ENCODE results near the gene ST3GAL3.
A peak's percentile ranks its signal among the peaks of the same experiment; 100 is the strongest.

Gene ST3GAL3, protein sequence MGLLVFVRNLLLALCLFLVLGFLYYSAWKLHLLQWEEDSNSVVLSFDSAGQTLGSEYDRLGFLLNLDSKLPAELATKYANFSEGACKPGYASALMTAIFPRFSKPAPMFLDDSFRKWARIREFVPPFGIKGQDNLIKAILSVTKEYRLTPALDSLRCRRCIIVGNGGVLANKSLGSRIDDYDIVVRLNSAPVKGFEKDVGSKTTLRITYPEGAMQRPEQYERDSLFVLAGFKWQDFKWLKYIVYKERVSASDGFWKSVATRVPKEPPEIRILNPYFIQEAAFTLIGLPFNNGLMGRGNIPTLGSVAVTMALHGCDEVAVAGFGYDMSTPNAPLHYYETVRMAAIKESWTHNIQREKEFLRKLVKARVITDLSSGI

DNA sequence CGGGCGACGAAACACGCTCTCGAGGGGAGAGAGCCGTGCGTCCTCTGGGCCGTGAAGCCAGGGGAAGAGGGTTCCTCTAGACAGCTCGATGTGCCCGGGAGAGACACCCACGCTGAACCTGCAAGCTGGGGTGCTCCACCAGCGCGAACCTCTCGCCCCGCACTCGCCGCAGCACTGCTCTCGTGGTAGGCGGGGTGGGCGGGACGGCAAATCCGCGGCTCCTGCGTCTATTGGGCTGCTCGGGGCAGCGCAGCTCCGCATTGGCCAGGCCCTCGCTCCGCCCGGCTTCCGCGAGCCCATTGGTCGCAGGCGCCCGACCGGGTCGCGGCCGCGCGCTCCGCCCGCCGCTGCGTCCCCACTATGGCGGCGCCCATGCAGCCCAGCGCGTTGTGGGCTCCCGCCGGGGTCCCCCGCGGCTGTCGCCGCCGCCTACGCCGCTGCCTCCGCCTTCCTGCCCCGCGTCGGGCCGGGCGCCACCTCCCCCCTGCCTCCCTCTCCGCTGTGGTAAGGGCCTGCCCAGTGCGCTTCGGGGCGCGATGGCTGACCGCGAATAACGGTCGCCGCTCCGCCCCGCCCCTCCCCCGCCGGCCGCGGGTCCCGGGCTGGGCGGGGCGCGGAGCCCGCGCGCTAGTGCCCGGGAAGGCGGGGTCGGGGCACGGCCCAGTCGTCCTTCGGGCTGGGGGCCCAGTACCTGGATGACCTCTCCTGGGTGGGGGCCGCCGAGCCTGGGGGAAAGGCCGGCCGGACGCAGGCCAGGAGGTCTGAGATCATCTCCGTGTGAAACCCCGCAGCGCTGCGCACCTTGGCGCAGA lies at the start of gene ST3GAL3:
ST3GAL3 (plus strand) TSS at position 347 of the 812 bp plus-strand sequence. CDS start 28,727 bp downstream, outside the sequence.
- peak; percentile 93 for DNase-seq (ENCODE audit: low spot score)

DNA sequence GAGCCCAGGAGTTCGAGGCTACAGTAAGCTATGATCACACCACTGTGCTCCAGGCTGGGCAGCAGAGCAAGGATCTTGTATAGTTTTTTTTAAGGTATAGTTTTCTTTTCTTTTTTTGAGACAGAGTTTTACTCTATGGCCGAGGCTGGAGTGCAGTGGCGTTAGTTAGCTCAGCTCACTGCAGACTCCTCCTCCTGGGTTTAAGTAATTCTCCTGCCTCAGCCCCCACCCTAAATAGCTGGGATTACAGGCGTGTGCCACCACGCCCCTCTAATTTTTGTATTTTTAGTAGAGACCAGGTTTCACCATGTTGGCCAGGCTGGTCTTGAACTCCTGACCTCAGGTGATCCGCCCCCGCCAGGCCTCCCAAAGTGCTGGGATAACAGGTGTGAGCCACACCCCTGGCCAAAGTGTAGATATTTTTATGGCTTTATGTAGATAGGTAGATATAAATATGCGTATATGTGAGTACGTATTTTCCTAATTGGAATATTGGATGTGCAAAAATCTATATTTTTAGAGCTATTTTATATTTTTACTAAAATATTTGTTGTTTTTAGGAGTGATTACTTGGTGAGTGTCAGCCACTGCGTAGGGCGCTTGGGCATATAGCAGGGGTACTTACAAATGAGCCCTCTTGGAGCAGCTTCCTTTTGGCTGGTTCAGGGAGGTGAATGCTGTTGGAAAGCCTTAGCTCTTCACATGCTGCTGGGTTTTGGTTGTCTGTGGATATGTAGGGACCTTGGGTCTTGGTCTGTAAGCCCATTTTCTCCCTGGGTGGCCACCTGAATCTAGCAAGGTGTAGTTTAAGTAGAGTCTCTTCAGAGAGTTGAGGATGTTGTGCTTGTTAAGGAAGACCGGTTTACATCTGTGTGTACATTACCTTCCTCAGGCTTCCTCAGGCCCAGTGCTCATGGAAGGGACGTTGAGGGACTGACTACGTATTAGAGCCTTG lies 47.8 kb upstream of the ST3GAL3 start:
- DNase-seq (ENCODE audit: low spot score), result no peak

DNA sequence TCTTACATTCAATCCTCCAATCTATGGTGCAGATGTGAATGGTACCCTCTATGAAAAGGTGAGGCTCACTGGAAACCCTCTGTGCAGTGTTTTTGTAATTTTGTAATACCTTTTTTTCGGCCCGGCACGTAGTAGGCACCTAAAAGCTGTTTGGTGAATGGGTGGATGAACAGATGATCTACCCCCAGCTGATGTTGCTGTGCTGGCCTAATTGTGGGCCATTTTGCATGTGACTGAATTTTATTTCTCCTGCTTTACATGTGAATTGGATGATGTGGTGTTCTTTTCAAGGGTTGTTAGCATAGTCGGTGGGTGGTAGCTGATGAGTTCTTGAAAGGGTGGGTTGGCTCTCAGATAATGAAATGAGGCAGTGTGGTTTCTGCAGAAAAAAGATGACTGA lies 47.0 kb upstream of the ST3GAL3 start:
- no peak for DNase-seq (ENCODE audit: low spot score)

DNA sequence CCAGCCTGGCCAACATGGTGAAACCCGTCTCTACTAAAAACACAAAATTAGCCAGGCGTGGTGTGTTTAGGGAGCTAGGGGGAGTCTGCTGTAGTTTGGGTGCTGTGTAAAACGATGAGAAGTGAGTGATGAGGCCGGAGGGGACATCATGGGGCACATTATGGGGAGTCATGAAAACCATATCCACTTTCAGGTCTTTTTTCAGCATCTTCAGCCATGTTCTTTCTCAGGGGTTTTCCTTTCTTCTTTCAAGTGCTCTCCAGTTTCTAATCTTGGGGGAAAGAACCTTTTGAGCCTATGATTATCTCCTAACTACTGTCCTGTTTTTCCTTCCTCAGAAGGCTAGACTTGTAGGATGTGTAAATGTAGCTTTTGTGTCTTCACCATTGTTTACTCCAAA lies 43.0 kb upstream of the ST3GAL3 start:
- DNase-seq (ENCODE audit: low spot score), result no peak

DNA sequence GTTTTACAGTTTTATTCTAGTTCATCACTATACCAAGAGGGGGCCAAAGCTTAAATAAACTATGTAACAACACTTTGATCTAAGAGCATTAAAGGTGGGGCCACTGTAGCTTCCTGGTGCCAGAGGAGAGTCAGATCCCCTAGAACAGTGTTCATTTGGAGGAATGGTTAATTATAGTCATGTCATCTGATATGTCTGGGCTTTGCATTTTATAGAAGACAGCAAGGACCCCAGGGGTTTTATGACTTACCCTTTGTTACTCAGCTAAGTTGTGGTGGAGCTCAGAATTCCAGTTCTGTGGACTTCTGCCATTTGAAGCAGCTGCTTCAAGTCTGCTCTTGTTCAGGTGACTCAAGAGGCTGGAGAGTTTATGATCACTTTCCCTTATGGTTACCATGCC lies 40.7 kb upstream of the ST3GAL3 start:
- DNase-seq (ENCODE audit: low spot score), result no peak

DNA sequence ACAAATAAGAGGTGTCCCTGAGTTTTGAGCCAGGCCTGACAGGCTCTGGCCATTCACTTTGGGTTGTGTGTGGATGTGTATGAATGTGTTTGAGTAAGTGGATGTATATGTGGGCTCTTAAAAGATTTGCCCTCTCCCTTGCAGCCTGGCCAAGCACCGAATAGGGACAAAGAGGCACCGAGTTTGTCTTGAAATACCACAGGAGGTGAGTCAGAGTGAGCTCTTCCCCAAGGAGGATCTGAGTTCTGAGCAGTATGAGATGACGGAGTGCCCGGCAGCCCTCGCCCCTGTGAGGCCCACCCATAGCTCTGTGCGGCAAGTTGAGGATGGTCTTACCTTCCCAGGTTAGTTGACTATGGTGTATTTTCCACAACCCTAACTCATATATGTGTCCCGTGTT lies 38.4 kb upstream of the ST3GAL3 start:
- no peak for DNase-seq (ENCODE audit: low spot score)

DNA sequence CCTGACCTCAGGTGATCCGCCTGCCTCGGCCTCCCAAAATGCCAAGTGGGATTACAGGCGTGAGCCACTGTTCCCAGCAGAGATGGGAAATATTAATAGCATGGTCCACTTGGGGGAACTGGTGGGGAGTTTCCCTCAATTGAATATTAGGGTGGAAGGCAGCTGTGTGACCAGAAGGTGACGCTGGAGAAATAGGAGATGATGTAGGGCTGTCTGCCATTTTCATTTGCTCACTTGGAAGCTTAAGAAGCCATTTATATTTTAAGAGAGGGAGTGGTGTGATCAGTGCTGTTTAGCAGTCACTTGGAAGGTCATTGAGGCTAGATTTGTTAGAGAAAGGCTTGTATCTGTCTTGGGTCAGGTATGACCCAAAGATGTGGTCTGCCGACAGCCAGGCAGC lies 37.5 kb upstream of the ST3GAL3 start:
- no peak for DNase-seq (ENCODE audit: low spot score)

- no peak for DNase-seq (ENCODE audit: low spot score)
Measured at GRCh38 chr1:43671193-43671592, 36.1 kb upstream of the ST3GAL3 start.

GRCh38 chr1:43671626-43672330 lies 35.6 kb upstream of the ST3GAL3 start:
- no peak for DNase-seq (ENCODE audit: low spot score)

GRCh38 chr1:43673261-43673660 lies 34.1 kb upstream of the ST3GAL3 start:
- no peak for DNase-seq (ENCODE audit: low spot score)

- DNase-seq (ENCODE audit: low spot score), result no peak
Measured at GRCh38 chr1:43678940-43679339, 28.4 kb upstream of the ST3GAL3 start.

DNA sequence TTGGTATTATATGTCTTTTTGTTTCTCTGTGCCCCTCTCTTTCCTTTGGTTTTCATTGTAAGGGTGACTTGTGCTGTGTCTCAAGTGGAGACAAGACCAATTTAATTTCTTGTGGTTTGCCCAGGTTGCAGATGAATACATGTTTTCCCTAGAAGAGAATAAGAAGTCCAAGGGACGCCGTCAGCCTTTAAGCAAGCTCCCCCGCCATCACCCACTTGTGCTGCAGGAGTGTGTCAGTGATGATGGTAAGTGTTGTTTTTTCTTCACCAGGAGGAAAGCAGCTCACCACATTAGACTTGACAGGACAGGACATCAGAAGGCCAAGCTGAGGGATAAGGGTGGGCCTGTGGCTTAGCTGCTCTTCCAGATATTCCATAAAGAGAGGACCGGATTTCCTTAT lies 23.8 kb upstream of the ST3GAL3 start:
- DNase-seq (ENCODE audit: low spot score), result no peak

- DNase-seq (ENCODE audit: low spot score), result no peak
Measured at GRCh38 chr1:43686801-43687200, 20.5 kb upstream of the ST3GAL3 start.

- no peak for DNase-seq (ENCODE audit: low spot score)
Measured at GRCh38 chr1:43687301-43688108, 19.8 kb upstream of the ST3GAL3 start.

- no peak for DNase-seq (ENCODE audit: low spot score)
Measured at GRCh38 chr1:43688109-43688387, 19.3 kb upstream of the ST3GAL3 start.

DNA sequence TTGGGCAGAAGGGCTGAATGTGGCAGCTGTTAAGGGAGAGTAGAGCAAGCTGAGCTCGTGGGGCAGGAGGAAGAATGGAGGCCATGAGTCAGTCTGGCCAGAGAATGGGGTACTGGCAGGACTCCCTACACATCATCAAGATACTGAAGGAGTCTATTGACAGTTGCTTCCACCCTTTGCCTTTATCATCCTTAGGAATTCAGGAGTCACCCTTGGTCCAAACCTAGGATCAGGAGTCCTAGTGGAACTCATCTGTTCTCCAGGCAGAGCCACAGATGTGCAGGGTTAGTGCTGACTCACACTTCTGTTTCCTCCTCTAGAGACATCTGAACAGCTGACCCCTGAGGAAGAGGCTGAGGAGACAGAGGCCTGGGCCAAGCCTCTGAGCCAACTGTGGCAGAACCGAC lies 18.7 kb upstream of the ST3GAL3 start:
- no peak for DNase-seq (ENCODE audit: low spot score)

- no peak for DNase-seq (ENCODE audit: low spot score)
Measured at GRCh38 chr1:43689289-43689688, 18.0 kb upstream of the ST3GAL3 start.

GRCh38 chr1:43691871-43692815 lies 15.2 kb upstream of the ST3GAL3 start:
- DNase-seq (ENCODE audit: low spot score), result no peak

- no peak for DNase-seq (ENCODE audit: low spot score)
Measured at GRCh38 chr1:43693371-43693770, 14.0 kb upstream of the ST3GAL3 start.

GRCh38 chr1:43699281-43699680 lies 8.1 kb upstream of the ST3GAL3 start:
- no peak for DNase-seq (ENCODE audit: low spot score)

Data from activated CD4-positive, alpha-beta T cell treated with anti-CD3 and anti-CD28 coated beads, Interleukin-2, Interleukin-4, amounts not matched to agents 100 ng/mL and 50 ng/mL, durations not matched to agents 16 hours and 8 hours (primary cell).